Memory B cell (primary cell): Measurements from ENCODE around the gene ADSL.
"Not testable (repeated sequence)": the region's sequence is repeated elsewhere in the genome, so short reads cannot be mapped to it uniquely, and the experiment has no call there.

Experiments
- ATAC-seq: fragments of 150-1000 bp; cut with Tn5 transposase; 2 replicates; pipeline ENCODE4 v1.10.0; 2021; ENCODE audit warnings: low read depth, mild to moderate bottlenecking, moderate library complexity
- DNase-seq, 2 donors: peaks; one replicate each; pipeline ENCODE4 v3.0.0; 2022; ENCODE audit warnings: low spot score in 2 of 2
- H3K27ac Mint-ChIP-seq: one replicate; pipeline ENCODE4 v1.8.0; 2022; ENCODE audit warnings: mild to moderate bottlenecking, moderate library complexity, mixed read lengths
- H3K27me3 Mint-ChIP-seq: one replicate; pipeline ENCODE4 v1.8.0; 2022; ENCODE audit warnings: mixed read lengths
- H3K36me3 Mint-ChIP-seq: one replicate; pipeline ENCODE4 v1.8.0; 2022; ENCODE audit warnings: mild to moderate bottlenecking, mixed read lengths
- H3K4me1 Mint-ChIP-seq: one replicate; pipeline ENCODE4 v1.8.0; 2022; ENCODE audit warnings: mixed read lengths
- H3K4me3 Mint-ChIP-seq: one replicate; pipeline ENCODE4 v1.8.0; 2022; ENCODE audit warnings: mild to moderate bottlenecking, moderate library complexity, mixed read lengths
- H3K9me3 Mint-ChIP-seq: one replicate; pipeline ENCODE4 v1.8.0; 2022; ENCODE audit warnings: mixed read lengths

ADSL gene

DNA sequence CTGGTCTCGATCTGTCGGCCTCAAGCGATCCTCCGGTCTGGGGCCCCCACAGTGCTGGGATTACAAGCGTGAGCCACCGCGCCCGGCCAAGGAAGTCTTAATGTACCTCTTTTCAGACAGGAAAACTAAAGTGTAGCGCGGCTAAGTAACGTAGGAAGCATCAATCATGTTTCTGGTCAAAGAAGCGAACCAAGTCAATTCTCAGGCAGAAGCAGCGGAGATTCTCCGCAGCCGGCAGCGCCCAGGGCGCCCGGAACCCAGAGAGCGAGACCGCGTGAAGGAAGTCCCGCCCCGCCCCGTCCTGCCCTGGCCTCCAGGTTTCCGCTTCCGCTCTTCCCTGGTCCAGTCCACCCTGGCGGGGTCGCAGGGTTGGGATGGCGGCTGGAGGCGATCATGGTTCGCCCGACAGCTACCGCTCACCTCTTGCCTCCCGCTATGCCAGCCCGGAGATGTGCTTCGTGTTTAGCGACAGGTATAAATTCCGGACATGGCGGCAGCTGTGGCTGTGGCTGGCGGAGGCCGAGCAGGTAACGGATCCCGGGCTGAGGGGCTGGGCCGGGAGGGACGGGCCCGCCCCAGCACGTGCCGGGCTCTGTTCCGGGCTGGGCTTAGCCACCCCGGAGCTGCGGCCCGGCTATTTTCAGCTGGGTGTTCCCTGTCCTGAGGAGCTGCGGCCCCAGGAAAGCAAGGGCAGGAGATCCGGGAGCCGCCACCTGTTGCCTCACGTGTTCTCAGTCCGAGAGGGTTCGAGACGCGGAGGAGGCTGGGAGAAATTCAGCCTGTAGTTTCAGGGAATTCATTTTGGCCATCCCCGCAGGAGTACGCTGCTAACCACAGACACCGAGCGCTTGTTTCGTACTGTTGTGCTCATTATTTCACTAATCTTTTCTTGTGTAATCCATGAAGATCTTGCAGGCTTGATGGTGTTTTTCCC is at the start of gene ADSL:
Gene ADSL (plus strand): TSS at position 316 of the 934 bp plus-strand sequence. CDS start 59 bp downstream, at position 375.
- peak within 1 kb of the TSS; percentile 98 for H3K4me3 Mint-ChIP-seq
- H3K27me3 Mint-ChIP-seq = no peaks in the 10 kb centered on the region
- no peaks in the 10 kb centered on the region for H3K9me3 Mint-ChIP-seq
- peak; percentile 70 to 84 for DNase-seq
- H3K27ac Mint-ChIP-seq = peak within 1 kb of the TSS; percentile 88
- peaks cover 2% of the 10 kb centered on the region for H3K36me3 Mint-ChIP-seq
- ATAC-seq = peak; percentile 87
- H3K4me1 Mint-ChIP-seq = peaks cover 27% of the 10 kb centered on the region

- no peaks in the 10 kb centered on the region for H3K4me1 Mint-ChIP-seq
- H3K27me3 Mint-ChIP-seq = no peaks in the 10 kb centered on the region
- ATAC-seq (no peak), DNase-seq (no peak)
- peaks cover 24% of the 10 kb centered on the region for H3K36me3 Mint-ChIP-seq
- H3K4me3 Mint-ChIP-seq = no peak overlapping the region
- peak overlapping the region; percentile 53 for H3K27ac Mint-ChIP-seq
- H3K9me3 Mint-ChIP-seq = no peaks in the 10 kb centered on the region
Observed at GRCh38 chr22:40300316-40300715, 46.0 kb upstream of the ADSL start.

DNA sequence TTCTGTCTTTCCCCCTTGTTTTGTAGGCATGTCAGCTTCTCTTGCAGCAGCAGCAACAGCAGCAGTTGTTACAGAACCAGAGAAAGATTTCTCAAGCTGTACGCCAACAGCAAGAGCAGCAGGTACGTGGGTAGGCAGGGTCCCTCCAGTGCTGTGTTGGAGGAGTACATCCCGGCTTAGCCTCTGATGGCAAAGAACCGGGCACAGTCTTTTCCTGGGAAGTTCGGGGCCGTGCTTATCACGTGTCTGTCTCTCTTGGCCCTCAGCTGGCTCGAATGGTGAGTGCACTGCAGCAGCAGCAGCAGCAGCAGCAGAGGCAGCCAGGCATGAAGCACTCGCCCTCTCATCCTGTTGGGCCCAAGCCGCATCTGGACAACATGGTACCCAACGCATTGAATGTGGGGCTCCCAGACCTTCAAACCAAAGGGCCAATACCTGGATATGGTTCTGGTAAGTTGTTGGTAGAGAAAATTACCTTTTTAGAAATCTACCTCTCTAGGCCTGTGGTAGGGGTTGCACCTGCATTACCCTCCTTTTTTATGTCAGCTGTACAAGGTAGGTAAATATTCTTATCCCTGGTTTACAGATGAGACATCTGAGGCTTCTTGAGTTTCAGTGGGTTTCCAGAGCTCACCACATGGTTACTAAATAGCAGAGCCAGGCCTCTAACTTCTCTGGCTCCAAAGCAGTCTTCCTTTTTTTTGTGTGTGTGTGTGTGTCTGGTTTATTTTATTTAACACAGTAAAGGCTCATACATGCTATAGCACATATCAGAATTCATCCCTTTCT is 45.2 kb upstream of the ADSL start:
- no peak for ATAC-seq

GRCh38 chr22:40302149-40302548 is 44.2 kb upstream of the ADSL start:
- H3K4me1 Mint-ChIP-seq = no peaks in the 10 kb centered on the region
- no peaks in the 10 kb centered on the region for H3K27me3 Mint-ChIP-seq
- H3K27ac Mint-ChIP-seq = no peak overlapping the region
- DNase-seq (no peak), ATAC-seq (no peak)
- no peak overlapping the region for H3K4me3 Mint-ChIP-seq
- H3K36me3 Mint-ChIP-seq = peaks cover 19% of the 10 kb centered on the region
- H3K9me3 Mint-ChIP-seq = no peaks in the 10 kb centered on the region

More for the DNA sequence above, 45.2 kb upstream of the ADSL start:
- Mint-ChIP-seq H3K27ac (no peak overlapping the region), H3K36me3 (peaks cover 22% of the 10 kb centered on the region), H3K9me3 (no peaks in the 10 kb centered on the region), H3K4me3 (no peak overlapping the region), H3K27me3 (no peaks in the 10 kb centered on the region), H3K4me1 (no peaks in the 10 kb centered on the region)
- DNase-seq = no peak

DNA sequence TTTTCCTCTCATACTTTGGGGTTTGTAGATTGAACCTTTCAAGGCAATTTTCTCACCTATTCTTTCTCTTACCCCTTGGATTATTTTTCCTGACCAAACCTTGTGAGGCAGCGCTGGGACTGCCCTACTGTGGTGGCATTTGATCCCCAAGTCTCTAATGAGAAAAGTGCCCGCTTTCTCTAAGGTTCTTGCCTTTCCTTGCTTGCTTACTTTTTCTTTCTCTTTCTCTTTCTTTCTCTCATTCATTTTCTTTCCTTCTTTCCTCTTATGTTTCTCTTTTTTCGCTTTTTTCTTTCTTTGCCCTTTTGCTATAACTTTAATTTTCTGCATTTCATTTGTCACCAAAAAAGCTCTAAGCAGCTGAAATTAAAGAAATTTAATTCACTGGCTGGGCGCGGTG is 40.7 kb upstream of the ADSL start:
- no peak for ATAC-seq
- Mint-ChIP-seq H3K9me3 (no peaks in the 10 kb centered on the region), H3K4me1 (no peaks in the 10 kb centered on the region), H3K27me3 (no peaks in the 10 kb centered on the region), H3K27ac (no peak overlapping the region), H3K36me3 (peaks cover 21% of the 10 kb centered on the region), H3K4me3 (no peak overlapping the region)
- no peak for DNase-seq

DNA sequence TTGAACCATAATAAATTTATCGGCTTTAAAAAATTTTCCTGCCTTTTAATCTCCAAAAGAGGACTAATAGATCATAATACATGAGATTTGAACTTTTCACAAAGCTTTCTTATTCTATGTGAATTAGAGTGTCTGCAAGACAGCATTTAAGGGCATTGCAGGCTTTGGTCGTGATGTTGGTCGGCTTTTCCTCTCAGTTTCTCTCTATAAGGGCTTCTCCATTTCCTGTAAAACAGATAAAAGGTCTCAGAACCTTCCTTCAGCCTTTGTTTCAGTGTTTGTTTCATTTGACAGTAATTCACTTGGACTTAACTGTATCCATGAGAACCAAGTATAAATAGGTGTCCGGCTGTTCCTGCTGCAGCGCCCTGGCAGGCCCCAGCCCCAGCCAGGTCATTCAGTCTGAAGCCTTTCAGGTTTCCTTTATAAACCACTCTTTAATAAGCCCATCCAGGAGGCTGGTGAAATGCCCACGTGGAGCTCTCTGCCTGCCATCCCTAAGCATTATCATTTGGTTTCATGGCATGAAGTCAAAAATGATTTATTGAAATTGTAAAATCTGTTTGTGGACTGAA is 37.2 kb upstream of the ADSL start:
- H3K27me3 Mint-ChIP-seq = no peaks in the 10 kb centered on the region
- ATAC-seq (no peak), DNase-seq (no peak)
- H3K4me3 Mint-ChIP-seq = no peak overlapping the region
- H3K9me3 Mint-ChIP-seq = no peaks in the 10 kb centered on the region
- no peaks in the 10 kb centered on the region for H3K4me1 Mint-ChIP-seq
- H3K27ac Mint-ChIP-seq = no peak overlapping the region
- peaks cover 32% of the 10 kb centered on the region for H3K36me3 Mint-ChIP-seq

- Mint-ChIP-seq H3K36me3 (peaks cover 35% of the 10 kb centered on the region), H3K27me3 (no peaks in the 10 kb centered on the region), H3K9me3 (no peaks in the 10 kb centered on the region), H3K4me3 (no peak overlapping the region), H3K27ac (no peak overlapping the region), H3K4me1 (no peaks in the 10 kb centered on the region)
- DNase-seq (no peak), ATAC-seq (no peak)
Observed at GRCh38 chr22:40309631-40310030, 36.7 kb upstream of the ADSL start.

GRCh38 chr22:40310081-40310767 is 36.1 kb upstream of the ADSL start:
- Mint-ChIP-seq H3K36me3 (peaks cover 37% of the 10 kb centered on the region), H3K27ac (peak overlapping the region; percentile 73), H3K27me3 (no peaks in the 10 kb centered on the region), H3K4me3 (no peak overlapping the region), H3K4me1 (no peaks in the 10 kb centered on the region), H3K9me3 (no peaks in the 10 kb centered on the region)
- DNase-seq (no peak), ATAC-seq (no peak)

- Mint-ChIP-seq H3K9me3 (no peaks in the 10 kb centered on the region), H3K27ac (peak overlapping the region; percentile 73), H3K4me3 (no peak overlapping the region), H3K36me3 (peaks cover 38% of the 10 kb centered on the region), H3K4me1 (no peaks in the 10 kb centered on the region), H3K27me3 (no peaks in the 10 kb centered on the region)
- DNase-seq (no peak), ATAC-seq (no peak)
Observed at GRCh38 chr22:40310768-40311120, 35.6 kb upstream of the ADSL start.

DNA sequence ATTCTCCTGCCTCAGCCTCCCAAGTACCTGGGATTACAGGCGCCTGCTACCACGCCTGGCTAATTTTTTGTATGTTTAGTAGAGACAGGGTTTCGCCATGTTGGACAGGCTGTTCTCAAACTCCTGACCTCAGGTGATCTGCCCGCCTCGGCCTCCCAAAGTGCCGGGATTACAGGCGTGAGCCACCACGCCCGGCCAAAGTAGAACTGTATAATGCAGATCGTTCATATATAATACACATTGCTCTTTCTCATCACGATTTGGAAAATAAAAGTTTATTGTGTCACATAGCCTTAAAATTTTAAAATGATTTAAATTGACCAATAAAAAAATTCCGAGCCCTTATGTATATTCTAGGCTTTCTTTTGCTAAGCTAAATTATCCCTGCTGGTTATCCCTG is 34.7 kb upstream of the ADSL start:
- not testable (repeated sequence) for H3K27ac Mint-ChIP-seq, ATAC-seq, H3K9me3 Mint-ChIP-seq

GRCh38 chr22:40312050-40312449 is 34.2 kb upstream of the ADSL start:
- H3K27ac Mint-ChIP-seq = no peak overlapping the region
- ATAC-seq (no peak), DNase-seq (no peak)
- no peaks in the 10 kb centered on the region for H3K9me3 Mint-ChIP-seq
- H3K27me3 Mint-ChIP-seq = no peaks in the 10 kb centered on the region
- no peaks in the 10 kb centered on the region for H3K4me1 Mint-ChIP-seq
- no peak overlapping the region for H3K4me3 Mint-ChIP-seq
- H3K36me3 Mint-ChIP-seq = peaks cover 49% of the 10 kb centered on the region

More for the DNA sequence above, 34.7 kb upstream of the ADSL start:
- not testable (repeated sequence) for H3K4me1 Mint-ChIP-seq, H3K27me3 Mint-ChIP-seq, H3K4me3 Mint-ChIP-seq, DNase-seq
- H3K36me3 Mint-ChIP-seq = peaks cover 45% of the 10 kb centered on the region

GRCh38 chr22:40313007-40313406 is 33.3 kb upstream of the ADSL start:
- no peak overlapping the region for H3K4me3 Mint-ChIP-seq
- DNase-seq (no peak), ATAC-seq (no peak)
- peaks cover 51% of the 10 kb centered on the region for H3K36me3 Mint-ChIP-seq
- H3K27me3 Mint-ChIP-seq = no peaks in the 10 kb centered on the region
- H3K27ac Mint-ChIP-seq = peak overlapping the region; percentile 38
- no peaks in the 10 kb centered on the region for H3K9me3 Mint-ChIP-seq
- H3K4me1 Mint-ChIP-seq = no peaks in the 10 kb centered on the region

DNA sequence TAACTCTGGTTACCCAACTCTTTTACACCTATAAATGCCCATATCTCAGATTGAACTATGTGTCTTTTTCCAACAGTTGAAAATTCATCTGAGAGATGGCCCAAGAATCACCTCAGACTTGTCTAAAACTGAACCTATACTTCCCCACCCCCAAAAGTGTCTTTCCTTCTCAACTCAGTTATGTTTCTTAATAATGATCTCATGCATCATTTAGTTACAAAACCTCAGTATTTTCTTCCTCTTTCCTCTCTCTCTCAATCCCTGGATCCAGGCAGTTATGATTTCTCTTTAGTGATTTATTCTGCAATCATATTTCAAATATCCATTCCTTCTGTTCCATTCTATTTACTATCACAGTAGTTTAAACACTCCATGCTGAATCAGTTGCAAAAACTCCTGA is 32.3 kb upstream of the ADSL start:
- Mint-ChIP-seq H3K27me3 (no peaks in the 10 kb centered on the region), H3K36me3 (peaks cover 48% of the 10 kb centered on the region), H3K4me3 (no peak overlapping the region), H3K9me3 (no peaks in the 10 kb centered on the region), H3K4me1 (no peaks in the 10 kb centered on the region), H3K27ac (peak overlapping the region; percentile 1)
- DNase-seq (no peak), ATAC-seq (no peak)

DNA sequence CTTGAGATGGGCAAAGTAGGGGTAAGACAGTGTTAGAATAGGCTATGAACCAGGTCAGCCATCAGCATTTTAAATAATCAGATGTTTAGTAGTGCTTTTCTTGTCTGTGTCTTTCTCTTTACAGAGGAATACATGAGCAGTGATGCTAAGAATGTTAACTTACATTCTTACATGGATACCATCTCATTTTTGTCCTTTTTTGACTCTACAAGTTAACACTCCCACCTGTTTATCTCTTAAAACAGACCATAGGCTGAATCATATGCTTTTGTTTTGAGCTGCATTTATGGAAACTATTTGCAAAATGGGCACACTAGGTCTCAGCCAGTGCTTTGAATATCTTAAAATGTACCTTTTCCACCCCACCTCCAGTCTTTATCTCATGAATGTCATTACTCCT is 25.6 kb upstream of the ADSL start:
- Mint-ChIP-seq H3K4me3 (no peak overlapping the region), H3K27ac (no peak overlapping the region), H3K36me3 (peaks cover 33% of the 10 kb centered on the region), H3K27me3 (no peaks in the 10 kb centered on the region), H3K4me1 (peaks cover 3% of the 10 kb centered on the region), H3K9me3 (no peaks in the 10 kb centered on the region)
- ATAC-seq = no peak
- DNase-seq = no peak
